ENCODE measurements around the gene DCAF4.
"Not testable (repeated sequence)": the region's sequence is repeated elsewhere in the genome, so short reads cannot be mapped to it uniquely, and the experiment has no call there.

The DCAF4 gene

DNA sequence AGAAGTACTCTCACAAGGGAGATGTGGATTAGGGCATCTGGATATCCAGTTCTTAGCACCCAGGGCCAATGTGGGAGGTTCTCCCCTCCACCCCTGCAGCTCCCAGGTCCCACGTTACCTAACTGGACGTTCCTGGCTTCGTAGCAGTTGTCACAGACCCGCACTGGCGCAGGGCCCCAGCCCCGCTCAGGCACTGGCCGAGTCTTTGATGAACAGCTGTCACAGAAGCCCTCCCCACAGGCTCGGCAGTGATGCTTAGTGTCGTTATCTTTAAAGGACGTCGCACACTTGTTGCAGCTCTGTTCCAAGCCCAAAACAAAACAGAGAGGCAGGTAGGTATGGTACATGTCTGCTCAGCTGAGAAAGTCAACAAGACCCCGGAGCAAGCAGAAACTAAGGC, 48.4 kb downstream of the DCAF4 start:
- DNase-seq = no peak

DNA sequence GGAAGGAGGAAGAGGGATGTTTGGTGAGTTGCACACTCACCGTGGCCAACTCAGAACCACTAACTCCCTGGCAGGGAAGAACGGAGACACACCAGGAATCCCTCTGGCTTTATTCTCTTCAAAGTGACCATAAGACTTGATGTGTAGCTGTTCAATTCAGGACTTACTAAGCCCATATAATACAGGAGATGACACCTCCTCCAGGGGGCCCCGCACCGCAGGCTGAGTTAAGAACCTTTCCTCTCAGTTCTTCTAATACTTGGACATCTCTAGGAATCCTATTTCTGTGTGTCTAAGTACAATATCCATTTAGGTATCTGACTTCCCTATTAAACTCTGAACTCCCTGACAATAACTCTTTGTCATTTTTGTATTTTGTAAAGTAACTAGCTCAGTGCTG, 49.5 kb downstream of the DCAF4 start:
- DNase-seq = no peak

DNA sequence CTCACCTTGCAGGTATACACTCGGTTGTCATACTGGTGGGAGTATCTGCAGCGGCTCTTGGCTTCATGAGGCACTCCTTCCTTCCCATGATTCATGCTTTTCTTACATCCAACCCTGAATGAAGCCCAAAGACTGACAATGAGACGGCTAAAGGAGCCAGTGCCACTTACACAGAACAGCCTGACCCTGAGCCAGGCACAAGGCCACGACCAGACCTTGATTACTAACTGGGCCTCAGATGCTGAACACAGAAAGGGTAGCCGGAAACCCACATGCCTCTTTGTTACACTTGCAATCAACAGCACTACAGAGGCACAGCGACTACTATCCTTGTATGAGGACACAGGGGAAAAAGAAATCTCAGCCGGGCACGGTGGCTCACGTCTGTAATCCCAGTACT, 52.6 kb downstream of the DCAF4 start:
- no peak for DNase-seq

DNA sequence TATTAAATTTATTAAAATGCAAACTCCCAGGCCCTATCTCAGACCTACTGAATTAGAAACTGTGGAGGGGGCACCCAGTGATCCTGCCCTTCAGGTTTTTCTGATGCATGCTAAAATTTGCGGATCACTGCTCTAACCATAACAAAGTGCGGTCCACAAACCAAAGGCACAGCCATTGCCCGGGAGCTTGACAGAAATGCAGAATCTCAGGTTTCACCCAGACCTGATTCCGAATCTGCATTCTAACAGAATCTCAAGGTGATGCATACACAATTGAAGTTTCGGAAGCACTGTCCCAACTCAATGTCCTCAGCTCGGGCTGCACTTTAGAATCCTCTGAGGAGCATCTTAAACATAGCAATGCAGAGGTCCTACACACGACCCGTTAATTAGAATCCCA, 54.6 kb downstream of the DCAF4 start:
- DNase-seq = no peak

DNA sequence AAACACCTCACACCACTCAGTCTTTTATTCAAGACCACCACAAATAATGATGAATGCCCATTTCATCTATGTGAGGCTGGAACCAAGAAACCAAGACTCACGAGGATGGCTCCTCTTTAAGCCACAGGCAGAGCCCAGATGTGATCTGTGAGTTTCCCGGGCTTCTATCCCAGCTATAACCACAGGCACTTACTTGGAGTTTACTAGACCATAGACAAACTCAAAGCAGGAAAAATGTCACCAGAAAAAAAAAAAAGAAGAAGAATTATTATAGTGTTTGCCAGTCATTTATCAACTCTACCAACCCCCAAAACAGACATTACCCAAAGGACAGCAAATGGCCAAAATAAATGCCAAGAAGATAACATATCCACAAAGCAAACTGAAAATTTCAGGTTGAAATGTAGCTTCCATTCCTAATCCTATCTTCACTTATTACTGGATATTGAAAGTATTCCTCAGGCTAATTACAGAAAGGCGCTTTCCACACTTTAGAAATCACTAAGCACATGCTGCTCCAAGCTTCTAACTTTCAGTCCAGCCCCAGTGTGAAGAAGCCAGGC, 56.0 kb downstream of the DCAF4 start:
- DNase-seq = no peak

DNA sequence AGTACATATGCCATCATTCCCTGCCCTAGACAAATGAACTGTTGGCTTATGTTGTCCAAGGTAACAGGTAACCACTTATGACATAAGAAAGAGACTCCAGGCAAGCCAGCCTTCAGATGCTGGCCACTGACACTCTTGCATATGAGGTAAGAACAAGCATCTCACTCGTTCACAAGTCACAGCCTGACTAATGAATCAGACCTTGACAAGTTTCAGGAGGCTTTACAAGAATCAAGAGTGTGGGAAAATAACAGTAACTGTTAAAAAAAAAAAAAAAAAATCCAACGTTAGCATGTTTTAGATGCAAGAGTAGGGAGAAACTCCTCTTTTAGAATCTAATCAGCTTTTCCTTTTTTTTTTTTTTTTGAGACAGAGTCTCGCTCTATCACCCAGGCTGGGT, 60.0 kb downstream of the DCAF4 start:
- DNase-seq = no peak

DNA sequence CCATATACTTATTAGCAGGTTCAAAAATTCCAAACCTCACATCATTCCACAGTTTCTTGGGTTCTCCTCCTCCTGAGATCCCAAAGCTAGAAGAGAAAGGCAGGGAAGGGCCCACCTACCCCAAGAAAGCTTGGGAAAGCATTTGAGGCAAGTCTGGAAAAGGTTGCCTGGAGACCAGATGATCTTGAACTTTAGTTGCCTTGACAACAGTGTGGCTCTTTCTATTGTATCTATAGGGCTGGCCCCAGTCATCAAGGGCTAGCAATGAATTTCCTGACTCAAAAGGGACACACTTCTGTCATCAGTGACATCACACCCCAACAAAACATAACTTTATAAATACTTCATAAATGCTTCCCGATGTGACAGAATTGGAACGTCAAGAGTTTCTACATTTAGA, 60.6 kb downstream of the DCAF4 start:
- DNase-seq = no peak

DNA sequence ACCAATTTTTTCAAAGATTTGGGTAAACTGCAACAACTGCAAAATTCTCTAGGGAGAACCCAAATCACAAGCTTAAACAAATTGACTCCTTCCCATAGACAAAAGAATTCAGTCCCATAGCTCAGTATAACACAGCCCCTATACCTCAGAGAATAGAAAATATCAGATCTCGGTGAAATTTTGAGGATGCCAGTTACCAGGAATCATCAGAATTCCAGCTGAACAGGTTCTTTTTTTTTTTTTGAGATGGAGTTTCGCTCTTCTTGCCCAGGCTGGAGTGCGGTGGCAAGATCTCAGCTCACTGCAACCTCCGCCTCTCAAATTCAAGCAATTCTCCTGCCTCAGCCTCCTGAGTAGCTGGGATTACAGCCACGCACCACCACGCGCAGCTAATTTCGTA, 63.9 kb downstream of the DCAF4 start:
- DNase-seq = no peak

DNA sequence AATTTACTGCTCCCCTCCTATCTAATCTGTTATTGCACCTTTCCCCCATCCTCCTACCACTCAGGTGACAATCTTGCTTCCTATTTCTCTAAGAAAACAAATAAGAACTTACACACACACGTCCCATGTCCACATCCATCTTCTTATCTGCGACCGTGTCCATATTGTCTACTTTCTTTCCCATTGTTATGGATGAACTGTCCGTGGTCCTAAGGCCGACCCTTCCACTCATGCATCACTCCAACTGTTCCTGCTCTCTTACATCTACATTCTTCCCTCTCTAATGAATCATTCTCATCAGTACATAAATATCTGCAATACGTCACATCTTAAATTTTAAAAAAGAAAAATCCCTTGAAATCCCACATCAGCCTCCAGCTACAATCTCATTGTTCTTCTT, 70.7 kb downstream of the DCAF4 start:
- DNase-seq = no peak

DNA sequence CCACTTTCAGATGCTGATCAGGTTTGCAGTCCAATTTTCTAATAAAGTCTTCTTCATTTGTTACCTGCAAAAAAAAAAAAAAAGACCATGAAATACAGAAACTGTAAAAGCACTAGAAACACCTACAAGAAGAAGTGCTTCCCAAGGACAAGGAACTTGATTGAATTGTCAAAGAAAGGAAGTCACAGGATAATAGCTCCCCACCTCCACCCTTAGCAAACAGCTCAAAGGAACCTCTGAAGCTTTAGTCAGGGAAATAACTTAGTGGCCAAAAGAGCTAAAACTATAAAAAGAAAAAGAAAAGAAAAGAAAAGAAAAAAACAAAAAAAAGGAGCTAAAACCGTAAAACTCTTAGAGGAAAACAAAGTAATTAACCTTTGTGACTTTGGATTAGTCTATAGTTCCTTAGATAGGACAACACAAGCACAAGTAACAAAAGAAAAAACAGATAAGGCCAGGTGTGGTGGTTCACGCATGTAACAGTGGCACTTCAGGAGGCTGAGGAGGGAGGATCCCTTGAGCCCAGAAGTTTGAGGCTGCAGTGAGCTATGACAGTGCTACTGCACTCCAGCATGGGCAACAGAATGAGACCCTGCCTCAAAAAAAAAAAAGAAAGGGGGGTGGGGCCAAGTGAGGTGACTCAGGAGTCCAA, 72.1 kb downstream of the DCAF4 start:
- DNase-seq = no peak

DNA sequence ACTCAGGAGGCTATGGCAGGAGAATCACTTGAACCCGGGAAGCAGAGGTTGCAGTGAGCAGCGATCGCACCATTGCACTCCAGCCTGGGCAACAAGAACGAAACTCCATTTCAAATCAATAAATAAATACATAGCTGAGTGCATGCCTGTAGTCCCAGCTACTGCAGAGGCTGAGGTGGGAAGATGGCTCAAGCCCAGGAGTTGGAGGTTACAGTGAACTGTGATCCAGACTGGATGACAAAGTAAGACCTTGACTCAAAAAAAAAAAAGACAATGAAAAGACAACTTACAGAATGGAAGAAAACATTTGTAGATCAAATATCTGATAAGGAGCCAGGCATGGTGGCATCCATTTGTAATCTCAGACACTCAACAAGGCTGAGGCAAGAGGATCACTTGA, 73.1 kb downstream of the DCAF4 start:
- no peak for DNase-seq

DNA sequence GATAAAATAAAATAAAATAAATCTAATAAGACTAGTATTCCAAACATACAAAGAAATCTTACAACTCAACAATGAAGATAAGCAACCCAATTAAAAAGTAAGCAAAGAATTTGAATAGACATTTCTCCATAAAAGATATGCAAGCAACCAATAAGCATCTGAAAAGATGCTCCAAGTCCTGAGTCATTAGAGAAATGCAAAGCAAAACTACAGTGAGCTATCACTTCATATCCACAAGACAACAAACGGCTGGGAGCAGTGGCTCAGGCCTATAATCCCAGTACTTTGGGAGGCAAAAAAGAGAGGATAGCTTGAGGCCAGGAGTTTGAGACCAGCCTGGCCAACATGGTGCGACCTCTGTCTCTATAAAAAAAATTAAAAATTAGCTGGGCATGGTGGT, 73.8 kb downstream of the DCAF4 start:
- DNase-seq = no peak

DNA sequence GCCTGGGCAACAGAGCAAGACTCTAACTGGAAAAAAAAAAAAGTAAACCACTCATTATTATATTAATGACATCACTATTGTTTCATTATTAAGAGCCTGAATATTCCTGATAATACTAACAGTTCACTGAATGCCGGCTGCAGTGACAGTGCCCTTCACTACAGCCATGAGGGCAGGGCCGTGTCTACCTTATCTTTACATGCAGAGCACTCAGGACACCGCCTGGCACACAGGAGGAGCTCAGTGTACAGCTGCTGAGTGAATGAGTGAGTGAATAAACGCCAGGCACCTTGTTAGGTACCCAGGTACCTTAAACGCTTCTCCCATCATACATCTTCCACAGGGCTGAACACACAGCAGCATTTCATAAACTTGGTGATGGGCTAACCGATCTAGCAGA, 77.4 kb downstream of the DCAF4 start:
- no peak for DNase-seq

DNA sequence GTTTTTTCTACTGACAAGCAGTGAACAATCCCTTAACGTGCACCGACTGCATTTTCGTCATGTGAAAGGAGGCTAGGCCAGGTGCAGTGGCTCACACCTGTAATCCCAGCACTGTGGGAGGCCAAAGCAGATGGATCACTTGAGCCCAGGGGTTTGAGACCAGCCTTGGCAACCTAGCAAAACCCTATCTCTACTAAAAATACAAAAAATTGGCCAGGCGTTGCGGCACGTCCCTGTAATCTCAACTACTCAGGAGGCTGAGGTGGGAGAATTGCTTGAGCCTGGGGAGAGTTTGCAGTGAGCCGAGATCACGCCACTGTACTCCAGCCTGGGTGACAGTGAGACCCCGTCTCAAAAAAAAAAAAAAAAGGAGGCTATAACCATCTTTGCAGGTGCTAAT, 78.4 kb downstream of the DCAF4 start:
- DNase-seq = not testable (repeated sequence)

DNA sequence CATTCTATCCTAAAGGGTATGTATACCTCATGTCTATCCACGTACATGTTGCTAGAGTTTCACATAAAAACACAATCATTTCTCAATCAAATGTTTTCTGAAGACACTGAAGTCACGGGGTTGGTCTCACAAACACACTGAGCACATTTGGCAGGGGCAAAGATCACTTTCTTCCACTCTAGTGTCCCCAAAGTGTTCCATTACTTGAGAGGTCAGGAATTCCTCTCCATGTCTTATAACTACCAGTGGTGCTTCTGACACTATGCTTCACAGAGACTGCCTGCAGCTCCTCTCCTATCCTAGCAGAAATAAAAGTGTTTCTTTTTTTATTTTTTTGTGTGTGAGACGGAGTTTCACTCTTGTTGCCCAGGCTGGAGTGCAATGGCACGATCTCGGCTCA, 81.6 kb downstream of the DCAF4 start:
- no peak for DNase-seq

DNA sequence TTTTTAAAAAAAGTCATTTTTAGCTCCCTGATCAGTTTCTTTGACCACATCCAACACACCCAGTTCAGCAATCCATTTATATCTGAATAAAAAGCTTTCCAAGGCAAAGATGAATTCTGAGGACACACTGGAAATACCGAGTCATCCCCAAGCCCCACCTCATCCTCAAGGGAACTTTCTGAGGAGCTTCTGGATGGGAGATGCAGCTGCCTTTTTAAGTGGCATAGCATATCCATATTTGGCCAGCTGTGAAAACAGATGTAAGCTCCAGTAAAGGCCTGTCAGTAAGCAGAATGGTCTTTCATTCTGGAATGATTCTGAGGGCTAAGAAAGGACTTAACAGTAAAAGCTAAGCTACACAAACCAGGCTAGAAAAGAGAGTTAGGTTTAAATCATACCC, 82.2 kb downstream of the DCAF4 start:
- no peak for DNase-seq

All from NCI-H2227 treated with DMSO at 0.1 percent for 48 hours (cell line).